Parathyroid adenoma (tissue), 2 donors: Measurements from ENCODE around the gene PLA2G5.

Source experiments
- H2AFZ ChIP-seq: fragments of 300-600 bp; sonication (generic); one replicate; pipeline ENCODE4 v1.7.0; 2017; ENCODE audit warnings: antibody characterized with exemption, mild to moderate bottlenecking
- H3K27ac ChIP-seq: fragments of 300-600 bp; sonication (generic); one replicate; pipeline ENCODE4 v1.7.0; 2017
- H3K27me3 ChIP-seq: fragments of 300-600 bp; sonication (generic); one replicate; pipeline ENCODE4 v1.7.0; 2017; ENCODE audit warnings: low read length; ENCODE audit not compliant: control insufficient read depth, insufficient read depth
- H3K36me3 ChIP-seq: fragments of 300-600 bp; sonication (generic); one replicate; pipeline ENCODE4 v1.7.0; 2017; ENCODE audit warnings: low read length; ENCODE audit not compliant: control insufficient read depth, insufficient read depth
- H3K4me1 ChIP-seq: fragments of 300-600 bp; sonication (generic); one replicate; pipeline ENCODE4 v1.7.0; 2017; ENCODE audit warnings: control low read depth
- H3K4me2 ChIP-seq: fragments of 300-600 bp; sonication (generic); one replicate; pipeline ENCODE4 v1.7.0; 2017; ENCODE audit warnings: low read length
- H3K4me3 ChIP-seq: fragments of 300-600 bp; sonication (generic); one replicate; pipeline ENCODE4 v1.7.0; 2017; ENCODE audit warnings: low read depth, low read length
- H3K79me2 ChIP-seq: fragments of 300-600 bp; sonication (generic); one replicate; pipeline ENCODE4 v1.7.0; 2017; ENCODE audit warnings: control low read depth
- H3K9ac ChIP-seq: fragments of 300-600 bp; sonication (generic); one replicate; pipeline ENCODE4 v1.7.0; 2017; ENCODE audit warnings: mild to moderate bottlenecking
- H3K9me3 ChIP-seq: fragments of 300-600 bp; sonication (generic); one replicate; pipeline ENCODE4 v1.7.0; 2017; ENCODE audit warnings: low read length; ENCODE audit not compliant: control insufficient read depth
- TF ChIP-seq, protein P1 (sequence below): fragments of 300-600 bp; sonication (generic); IDR thresholded peaks from one replicate; pipeline ENCODE4 v1.7.0; 2017; ENCODE audit warnings: antibody characterized with exemption, mild to moderate bottlenecking
- donor health status: primary hyperparathyroidism.

Gene PLA2G5

DNA sequence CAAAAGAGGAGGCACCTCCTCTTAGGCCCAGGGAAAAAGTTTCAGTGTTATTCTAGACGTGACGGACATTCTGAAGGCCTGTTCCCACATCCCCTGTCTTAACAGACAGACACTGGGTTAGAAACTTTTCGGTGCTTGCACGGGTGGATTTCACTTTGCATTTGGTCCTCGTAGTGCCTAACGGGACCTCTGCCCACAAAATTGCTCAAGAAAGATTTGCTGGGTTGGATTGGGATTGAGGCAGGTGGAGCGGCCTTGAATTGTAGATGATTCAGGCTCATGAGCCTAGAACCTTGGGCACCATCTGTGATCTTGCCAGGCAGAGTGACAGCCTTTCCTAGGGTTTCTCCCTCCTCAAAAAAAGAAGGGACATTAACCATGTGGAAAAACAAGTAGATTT is 2.8 kb downstream of the PLA2G5 start:
- no peak overlapping the region for H3K4me3 ChIP-seq
- no peak overlapping the region for H3K27ac ChIP-seq
- TF ChIP-seq, protein P1, sequence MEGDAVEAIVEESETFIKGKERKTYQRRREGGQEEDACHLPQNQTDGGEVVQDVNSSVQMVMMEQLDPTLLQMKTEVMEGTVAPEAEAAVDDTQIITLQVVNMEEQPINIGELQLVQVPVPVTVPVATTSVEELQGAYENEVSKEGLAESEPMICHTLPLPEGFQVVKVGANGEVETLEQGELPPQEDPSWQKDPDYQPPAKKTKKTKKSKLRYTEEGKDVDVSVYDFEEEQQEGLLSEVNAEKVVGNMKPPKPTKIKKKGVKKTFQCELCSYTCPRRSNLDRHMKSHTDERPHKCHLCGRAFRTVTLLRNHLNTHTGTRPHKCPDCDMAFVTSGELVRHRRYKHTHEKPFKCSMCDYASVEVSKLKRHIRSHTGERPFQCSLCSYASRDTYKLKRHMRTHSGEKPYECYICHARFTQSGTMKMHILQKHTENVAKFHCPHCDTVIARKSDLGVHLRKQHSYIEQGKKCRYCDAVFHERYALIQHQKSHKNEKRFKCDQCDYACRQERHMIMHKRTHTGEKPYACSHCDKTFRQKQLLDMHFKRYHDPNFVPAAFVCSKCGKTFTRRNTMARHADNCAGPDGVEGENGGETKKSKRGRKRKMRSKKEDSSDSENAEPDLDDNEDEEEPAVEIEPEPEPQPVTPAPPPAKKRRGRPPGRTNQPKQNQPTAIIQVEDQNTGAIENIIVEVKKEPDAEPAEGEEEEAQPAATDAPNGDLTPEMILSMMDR, result no peak

DNA sequence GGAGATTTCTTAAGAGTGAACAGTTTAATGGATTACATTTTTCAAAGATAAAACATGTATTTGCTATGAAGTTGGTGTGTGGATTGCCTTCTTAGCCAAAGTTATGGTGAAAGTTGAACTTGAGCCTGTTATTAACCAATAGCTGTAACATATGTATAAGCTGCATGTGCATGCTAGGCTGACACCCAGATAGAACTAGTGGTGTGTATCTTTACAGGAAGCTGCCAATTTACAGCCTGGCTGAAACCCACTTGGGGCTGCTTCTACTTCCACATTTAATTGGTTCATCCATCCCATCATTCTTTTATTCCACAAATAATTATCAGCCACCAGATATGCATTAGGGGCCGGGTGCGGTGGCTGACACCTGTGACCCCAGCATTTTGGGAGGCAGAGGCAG is 3.3 kb downstream of the PLA2G5 start:
- no peaks in the 10 kb centered on the region for H3K79me2 ChIP-seq
- H3K9me3 ChIP-seq, result no peaks in the 10 kb centered on the region
- no peaks in the 10 kb centered on the region for H3K36me3 ChIP-seq
- H3K4me2 ChIP-seq, result no peak overlapping the region
- H3K4me1 ChIP-seq, result no peaks in the 10 kb centered on the region
- no peak overlapping the region for H3K27ac ChIP-seq
- TF ChIP-seq, protein P1, result no peak
- H3K9ac ChIP-seq, result no peak overlapping the region
- H3K27me3 ChIP-seq, result no peaks in the 10 kb centered on the region
- no peak overlapping the region for H2AFZ ChIP-seq
- no peak overlapping the region for H3K4me3 ChIP-seq

More for the DNA sequence above, 2.8 kb downstream of the PLA2G5 start:
- no peaks in the 10 kb centered on the region for H3K36me3 ChIP-seq
- no peaks in the 10 kb centered on the region for H3K79me2 ChIP-seq
- no peaks in the 10 kb centered on the region for H3K9me3 ChIP-seq
- no peaks in the 10 kb centered on the region for H3K27me3 ChIP-seq
- H3K9ac ChIP-seq, result no peak overlapping the region
- H3K4me1 ChIP-seq, result no peaks in the 10 kb centered on the region
- H2AFZ ChIP-seq, result no peak overlapping the region
- no peak overlapping the region for H3K4me2 ChIP-seq

DNA sequence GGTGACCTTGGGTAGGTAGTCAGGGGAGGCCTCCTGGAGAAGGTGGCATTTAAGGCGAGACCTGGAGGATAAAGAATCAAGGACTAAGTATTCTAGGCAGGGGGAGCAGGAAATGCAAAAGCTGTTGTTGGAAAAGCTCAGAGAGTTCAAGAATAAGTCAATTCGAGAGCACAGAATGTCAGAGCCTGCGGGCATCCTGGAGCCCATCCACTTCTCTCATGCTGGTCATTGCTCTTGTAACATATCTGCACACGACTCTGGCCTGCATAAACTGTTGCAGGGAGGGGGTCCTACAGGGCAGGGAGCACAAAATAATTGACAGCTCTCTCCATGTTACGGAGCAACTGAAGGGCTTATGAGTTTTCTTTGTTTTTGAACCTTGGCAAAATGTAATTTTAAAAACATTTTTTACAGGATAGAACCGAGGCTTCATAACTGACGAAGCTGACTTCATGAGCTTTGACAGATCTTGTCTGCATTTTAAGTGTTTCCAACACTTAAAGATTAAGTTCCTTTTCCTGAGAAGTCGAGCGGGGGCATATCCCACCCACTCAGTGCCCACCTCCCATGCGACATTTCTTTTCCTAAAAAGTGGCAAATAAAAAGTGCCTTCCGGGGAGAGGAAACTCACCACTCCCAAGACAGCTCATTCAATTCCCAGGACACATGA is 4.2 kb downstream of the PLA2G5 start:
- Histone ChIP-seq H3K9ac (no peak overlapping the region), H2AFZ (no peak overlapping the region), H3K79me2 (no peaks in the 10 kb centered on the region), H3K9me3 (no peaks in the 10 kb centered on the region), H3K36me3 (no peaks in the 10 kb centered on the region), H3K4me3 (no peak overlapping the region), H3K27ac (no peak overlapping the region), H3K27me3 (no peaks in the 10 kb centered on the region), H3K4me2 (no peak overlapping the region), H3K4me1 (no peaks in the 10 kb centered on the region)
- TF ChIP-seq, protein P1, result no peak

DNA sequence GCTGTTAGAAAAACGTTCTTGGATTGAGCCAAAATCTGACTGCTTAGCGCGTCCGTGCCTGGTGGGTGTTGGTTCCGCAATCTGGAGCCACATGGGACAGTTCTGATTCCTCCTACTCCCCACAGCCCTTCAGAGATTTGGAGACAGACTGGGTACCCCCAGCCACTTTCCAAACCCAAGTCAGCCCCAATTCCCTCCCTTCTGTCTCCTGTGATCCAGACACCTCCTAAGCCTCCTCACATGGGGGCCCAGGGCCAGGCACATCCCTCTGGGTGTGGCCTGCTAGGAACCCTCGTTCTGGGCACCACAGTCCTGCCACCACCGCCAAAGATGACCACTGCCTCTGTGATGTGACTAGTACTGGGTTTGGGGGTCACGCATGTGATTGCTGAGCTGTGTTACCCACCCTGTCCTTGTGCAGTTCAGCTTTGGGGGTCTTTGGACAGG is 4.8 kb downstream of the PLA2G5 start:
- H3K9me3 ChIP-seq, result no peaks in the 10 kb centered on the region
- H3K36me3 ChIP-seq, result no peaks in the 10 kb centered on the region
- TF ChIP-seq, protein P1, result no peak
- no peak overlapping the region for H2AFZ ChIP-seq
- H3K27ac ChIP-seq, result no peak overlapping the region
- H3K4me1 ChIP-seq, result no peaks in the 10 kb centered on the region
- H3K4me3 ChIP-seq, result no peak overlapping the region
- H3K27me3 ChIP-seq, result no peaks in the 10 kb centered on the region
- no peak overlapping the region for H3K9ac ChIP-seq
- no peak overlapping the region for H3K4me2 ChIP-seq
- no peaks in the 10 kb centered on the region for H3K79me2 ChIP-seq

DNA sequence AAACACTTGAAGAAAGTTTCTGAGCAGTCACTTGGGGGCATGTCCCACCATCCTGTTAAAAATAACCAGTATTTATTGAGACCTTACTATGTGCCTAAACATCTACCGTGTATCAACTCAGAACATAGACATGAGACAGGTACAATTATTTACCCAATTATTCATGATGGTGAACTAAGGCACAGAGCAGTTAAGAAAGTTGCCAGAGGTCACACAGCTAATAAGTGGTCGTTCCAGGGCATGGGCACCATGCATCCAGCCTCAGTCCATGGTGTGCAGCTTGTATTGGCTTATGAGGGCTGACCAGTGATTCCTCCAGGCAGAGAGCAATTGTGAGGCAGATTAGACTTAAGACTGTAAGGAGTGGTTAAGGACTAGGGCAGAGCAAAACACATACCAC is 5.4 kb downstream of the PLA2G5 start:
- no peaks in the 10 kb centered on the region for H3K27me3 ChIP-seq
- H3K4me2 ChIP-seq, result no peak overlapping the region
- H2AFZ ChIP-seq, result no peak overlapping the region
- H3K36me3 ChIP-seq, result no peaks in the 10 kb centered on the region
- H3K79me2 ChIP-seq, result no peaks in the 10 kb centered on the region
- H3K9me3 ChIP-seq, result no peaks in the 10 kb centered on the region
- no peak overlapping the region for H3K9ac ChIP-seq
- no peak overlapping the region for H3K27ac ChIP-seq
- TF ChIP-seq, protein P1, result no peak
- H3K4me1 ChIP-seq, result no peaks in the 10 kb centered on the region
- no peak overlapping the region for H3K4me3 ChIP-seq
